Measurements from ENCODE around the gene DENND1A.

Gene DENND1A

DNA sequence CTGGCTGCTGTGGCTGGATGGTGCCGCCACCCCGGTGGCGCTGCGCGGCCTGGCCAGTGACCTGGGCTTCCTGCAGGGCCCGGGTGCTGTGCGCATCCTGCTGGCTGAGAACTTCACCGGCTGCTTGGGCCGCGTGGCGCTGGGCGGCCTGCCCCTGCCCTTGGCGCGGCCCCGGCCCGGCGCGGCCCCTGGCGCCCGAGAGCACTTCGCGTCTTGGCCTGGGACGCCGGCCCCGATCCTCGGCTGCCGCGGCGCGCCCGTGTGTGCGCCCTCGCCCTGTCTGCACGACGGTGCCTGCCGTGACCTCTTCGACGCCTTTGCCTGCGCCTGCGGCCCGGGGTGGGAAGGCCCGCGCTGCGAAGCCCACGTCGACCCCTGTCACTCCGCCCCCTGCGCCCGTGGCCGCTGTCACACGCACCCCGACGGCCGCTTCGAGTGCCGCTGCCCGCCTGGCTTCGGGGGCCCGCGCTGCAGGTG is 556.4 kb downstream of the DENND1A start:
- no peak for DNase-seq (ENCODE audit: low spot score)

DNA sequence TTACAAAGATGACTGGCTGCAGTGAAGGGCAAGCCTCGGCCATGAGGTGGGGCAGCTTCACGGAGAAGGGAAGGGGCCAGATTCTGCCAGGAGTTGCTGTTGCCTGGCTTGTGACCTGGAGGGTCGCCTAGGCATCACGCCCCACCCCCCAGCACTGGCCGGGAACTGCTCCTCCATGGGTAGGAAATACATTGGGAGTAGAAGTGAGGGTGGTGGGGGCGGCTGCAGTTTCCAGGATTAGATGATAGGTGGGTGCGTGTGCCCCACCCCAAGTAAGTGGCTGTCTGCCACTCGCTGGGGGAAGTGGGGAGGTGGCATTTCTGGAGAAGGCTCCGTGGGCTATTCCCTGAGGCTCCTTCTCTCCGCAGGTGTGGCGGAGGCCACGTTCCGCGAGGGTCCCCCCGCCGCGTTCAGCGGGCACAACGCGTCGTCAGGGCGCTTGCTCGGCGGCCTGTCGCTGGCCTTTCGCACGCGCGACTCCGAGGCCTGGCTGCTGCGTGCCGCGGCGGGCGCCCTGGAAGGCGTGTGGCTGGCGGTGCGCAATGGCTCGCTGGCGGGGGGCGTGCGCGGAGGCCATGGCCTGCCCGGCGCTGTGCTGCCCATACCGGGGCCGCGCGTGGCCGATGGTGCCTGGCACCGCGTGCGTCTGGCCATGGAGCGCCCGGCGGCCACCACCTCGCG is 557.0 kb downstream of the DENND1A start:
- no peak for DNase-seq (ENCODE audit: low spot score)

DNA sequence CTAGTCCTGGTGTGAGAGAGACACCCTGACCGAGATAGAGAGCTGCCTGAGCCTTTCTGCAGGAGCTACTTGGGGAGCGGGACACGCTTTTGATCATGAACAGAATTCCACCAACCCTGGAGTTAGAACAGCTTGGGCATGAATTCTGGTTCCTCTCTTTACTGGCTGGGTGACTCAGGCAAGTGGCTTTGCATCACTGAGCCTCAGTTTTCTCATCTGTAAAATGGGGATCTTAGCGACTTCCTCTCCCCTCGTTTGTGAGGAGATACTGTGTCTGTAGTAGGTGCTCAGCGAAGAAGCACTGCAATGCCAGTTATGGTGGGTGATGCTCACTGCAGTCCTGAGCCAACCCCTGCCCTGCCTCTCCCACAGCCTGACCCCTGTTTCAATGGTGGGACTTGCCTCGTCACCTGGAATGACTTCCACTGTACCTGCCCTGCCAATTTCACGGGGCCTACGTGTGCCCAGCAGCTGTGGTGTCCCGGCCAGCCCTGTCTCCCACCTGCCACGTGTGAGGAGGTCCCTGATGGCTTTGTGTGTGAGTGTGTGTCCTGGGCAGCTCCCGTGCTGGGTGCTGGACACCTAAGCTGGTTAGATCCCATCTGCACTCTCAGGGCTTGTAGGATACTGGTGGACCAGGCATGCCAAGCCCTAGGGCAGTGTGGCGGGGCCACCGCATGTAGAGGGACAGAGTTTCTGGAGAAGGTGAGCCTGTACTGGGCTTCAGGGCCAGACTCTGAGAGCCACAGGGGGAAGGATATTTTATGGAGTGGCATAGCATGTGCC is 557.9 kb downstream of the DENND1A start:
- DNase-seq (ENCODE audit: low spot score), result no peak

DNA sequence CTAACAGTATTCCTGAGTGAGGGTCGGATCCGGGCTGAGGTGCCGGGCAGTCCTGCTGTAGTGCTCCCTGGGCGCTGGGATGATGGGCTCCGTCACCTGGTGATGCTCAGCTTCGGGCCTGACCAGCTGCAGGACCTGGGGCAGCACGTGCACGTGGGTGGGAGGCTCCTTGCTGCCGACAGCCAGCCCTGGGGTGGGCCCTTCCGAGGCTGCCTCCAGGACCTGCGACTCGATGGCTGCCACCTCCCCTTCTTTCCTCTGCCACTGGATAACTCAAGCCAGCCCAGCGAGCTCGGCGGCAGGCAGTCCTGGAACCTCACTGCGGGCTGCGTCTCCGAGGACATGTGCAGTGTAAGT is 558.7 kb downstream of the DENND1A start:
- no peak for DNase-seq (ENCODE audit: low spot score)

- DNase-seq (ENCODE audit: low spot score), result no peak
These were observed 559.2 kb downstream of the DENND1A start for GRCh38 chr9:123370526-123371227.

DNA sequence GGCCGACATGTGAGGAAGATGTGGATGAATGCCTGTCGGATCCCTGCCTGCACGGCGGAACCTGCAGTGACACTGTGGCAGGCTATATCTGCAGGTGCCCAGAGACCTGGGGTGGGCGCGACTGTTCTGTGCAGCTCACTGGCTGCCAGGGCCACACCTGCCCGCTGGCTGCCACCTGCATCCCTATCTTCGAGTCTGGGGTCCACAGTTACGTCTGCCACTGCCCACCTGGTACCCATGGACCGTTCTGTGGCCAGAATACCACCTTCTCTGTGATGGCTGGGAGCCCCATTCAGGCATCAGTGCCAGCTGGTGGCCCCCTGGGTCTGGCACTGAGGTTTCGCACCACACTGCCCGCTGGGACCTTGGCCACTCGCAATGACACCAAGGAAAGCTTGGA is 559.8 kb downstream of the DENND1A start:
- no peak for DNase-seq (ENCODE audit: low spot score)

- DNase-seq (ENCODE audit: low spot score), result no peak
These were observed 560.6 kb downstream of the DENND1A start for GRCh38 chr9:123369296-123369695.

GRCh38 chr9:123368536-123369153 is 561.3 kb downstream of the DENND1A start:
- DNase-seq (ENCODE audit: low spot score), result no peak

DNA sequence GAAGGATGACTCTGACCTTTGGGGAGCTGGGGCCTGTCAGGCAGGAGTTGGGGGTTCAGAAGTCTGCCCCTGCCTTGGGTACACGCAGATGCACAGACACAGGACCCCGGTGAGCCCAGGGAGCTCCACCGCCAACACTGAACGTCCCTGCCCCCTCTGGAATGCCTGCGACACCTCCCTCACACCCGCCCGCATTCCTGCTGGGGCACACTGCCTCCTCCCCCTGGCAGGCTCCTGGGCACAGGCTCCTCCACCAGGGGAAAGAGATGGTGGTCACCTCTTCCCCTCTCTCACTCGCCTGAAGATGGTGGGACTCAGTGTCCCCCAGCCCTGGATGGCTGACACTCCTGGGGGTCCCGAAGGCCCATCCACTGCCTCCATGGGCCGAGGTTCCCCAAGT is 561.9 kb downstream of the DENND1A start:
- no peak for DNase-seq (ENCODE audit: low spot score)

DNA sequence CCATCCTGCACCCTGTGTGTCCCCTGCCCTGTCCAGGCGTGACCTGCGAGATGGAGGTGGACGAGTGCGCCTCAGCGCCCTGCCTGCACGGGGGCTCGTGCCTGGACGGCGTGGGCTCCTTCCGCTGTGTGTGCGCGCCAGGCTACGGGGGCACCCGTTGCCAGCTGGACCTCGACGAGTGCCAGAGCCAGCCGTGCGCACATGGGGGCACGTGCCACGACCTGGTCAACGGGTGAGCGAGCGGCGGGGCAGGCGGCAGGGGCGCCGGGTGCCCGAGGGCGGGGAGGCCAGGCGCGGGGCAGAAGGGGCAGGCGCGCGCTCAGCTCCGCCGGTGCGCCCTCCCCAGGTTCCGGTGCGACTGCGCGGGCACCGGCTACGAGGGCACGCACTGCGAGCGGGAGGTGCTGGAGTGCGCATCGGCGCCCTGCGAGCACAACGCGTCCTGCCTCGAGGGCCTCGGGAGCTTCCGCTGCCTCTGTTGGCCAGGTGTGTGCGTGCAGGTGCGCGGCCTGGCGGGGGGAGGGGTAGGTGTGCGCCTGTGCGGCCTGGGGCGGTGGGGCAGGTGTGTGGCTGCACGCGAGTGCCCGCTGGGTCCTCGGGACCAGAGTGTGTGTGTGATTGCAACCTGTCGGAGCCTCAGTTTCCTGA is 563.9 kb downstream of the DENND1A start:
- DNase-seq (ENCODE audit: low spot score), result no peak

GRCh38 chr9:123365287-123365880 is 564.5 kb downstream of the DENND1A start:
- DNase-seq (ENCODE audit: low spot score), result no peak

DNA sequence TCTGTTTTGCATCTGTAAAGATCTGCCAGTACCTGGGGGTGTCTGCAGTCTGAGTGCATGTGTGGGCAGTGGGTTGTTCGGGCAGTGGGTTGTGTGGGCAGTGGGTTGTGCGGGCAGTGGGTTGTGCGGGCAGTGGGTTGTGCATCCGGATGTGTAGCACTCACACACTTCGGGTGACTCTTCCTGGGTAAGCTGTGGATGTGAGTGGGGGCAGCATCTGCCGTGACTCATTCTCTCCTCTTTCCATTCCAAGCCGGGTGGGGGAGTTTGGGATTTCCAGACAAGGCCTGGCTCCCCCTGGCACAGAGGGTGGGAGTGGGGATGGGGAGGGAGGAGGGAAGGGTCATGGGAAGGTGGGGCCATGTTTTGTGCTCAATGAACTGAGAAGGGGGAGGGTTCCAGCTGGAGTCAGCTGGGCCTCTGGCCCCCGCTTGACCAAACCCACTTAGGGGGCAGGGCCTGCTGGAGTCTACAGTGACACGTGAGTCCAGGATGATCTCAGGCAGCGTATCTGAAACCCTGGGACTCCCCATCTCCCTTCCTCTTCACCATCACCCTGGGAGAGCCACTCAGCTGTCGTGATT is 565.6 kb downstream of the DENND1A start:
- no peak for DNase-seq (ENCODE audit: low spot score)

- no peak for DNase-seq (ENCODE audit: low spot score)
These were observed 567.1 kb downstream of the DENND1A start for GRCh38 chr9:123362856-123363255.

- no peak for DNase-seq (ENCODE audit: low spot score)
These were observed 568.0 kb downstream of the DENND1A start for GRCh38 chr9:123361731-123362510.

- DNase-seq (ENCODE audit: low spot score), result no peak
These were observed 568.7 kb downstream of the DENND1A start for GRCh38 chr9:123361086-123361730.

DNA sequence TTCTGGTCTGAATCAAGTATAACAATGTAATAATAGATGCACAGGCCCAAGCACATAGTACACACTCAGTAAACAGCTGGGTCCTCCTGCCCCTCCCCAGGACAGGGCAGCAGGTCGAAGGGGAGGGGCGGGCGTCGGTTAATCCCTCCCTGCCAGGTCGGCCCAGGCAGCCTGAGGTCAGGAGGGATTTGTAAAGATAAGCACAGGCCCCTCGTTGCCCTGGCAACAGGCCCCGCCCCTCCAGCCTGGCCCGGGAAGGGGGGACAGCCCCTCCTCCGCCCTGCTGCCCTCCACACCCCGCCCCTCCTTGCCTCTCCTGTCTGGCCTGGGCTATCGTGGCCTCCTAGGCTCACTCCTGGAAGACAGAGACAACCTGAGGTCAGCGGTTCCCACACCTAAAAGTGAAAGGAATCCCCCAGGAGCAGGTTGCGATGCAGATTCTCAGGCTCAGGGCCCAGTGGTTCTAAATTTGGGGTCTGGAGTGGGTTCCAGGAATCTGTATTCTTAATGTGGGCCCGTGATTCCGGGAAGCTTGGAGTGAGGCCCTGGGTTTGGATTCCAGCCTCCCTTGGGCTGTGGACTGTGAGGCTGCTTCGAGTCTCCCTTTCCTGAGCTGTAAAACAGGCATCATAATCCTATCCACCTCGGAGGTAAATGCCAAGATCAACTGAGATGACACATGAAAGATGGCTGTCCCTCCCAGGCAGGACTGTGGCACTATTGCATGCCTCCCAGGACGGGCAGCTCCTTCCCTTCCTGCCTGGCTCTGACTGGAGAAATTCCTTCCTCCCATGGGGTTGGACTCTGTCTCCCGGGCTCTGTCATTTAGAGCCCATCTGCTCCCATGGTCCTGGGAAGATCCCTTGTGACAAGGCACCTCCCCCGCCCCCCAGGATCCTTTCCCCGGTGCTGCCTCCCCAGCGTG is 569.5 kb downstream of the DENND1A start:
- no peak for DNase-seq (ENCODE audit: low spot score)

GRCh38 chr9:123359546-123359945 is 570.4 kb downstream of the DENND1A start:
- DNase-seq (ENCODE audit: low spot score), result no peak

DNA sequence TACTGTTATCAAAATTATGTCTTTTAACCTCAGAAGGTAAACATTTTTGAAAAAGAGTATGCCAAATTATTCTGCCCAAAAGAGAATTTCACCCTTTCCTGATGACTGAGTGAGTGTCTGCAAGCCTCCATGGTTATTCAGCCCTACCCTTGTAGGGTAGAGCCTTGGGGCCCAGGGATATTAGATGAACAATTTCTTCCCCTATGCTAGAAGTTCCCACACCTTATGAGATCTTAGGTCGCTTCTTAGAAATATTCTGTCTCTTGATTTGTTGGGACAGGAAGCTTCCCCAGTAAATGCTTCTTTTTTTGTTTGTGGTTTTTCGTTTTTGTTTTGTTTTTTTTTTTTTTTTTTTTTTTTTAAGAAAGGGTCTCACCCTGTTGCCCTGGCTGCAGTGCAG is 570.8 kb downstream of the DENND1A start:
- DNase-seq (ENCODE audit: low spot score), result no peak
